HL-60 (cell line): ENCODE measurements around the gene HORMAD2.

ENCODE experiments used
- CTCF ChIP-seq: IDR thresholded peaks from one replicate; pipeline ENCODE4 v1.5.1; 2011; ENCODE audit warnings: low read length, control low read depth, inconsistent platforms; ENCODE audit not compliant: insufficient read depth
- GABPA ChIP-seq: IDR thresholded peaks from 2 replicates; pipeline ENCODE4 v1.6.1; 2012; ENCODE audit warnings: low read depth
- REST ChIP-seq: IDR thresholded peaks from 2 replicates; pipeline ENCODE4 v1.6.1; 2012; ENCODE audit warnings: low read depth; ENCODE audit not compliant: insufficient replicate concordance

- no peak for TF ChIP-seq CTCF
- no peak for TF ChIP-seq GABPA
- no peak for TF ChIP-seq REST
Observed at GRCh38 chr22:30186510-30186909, 106.2 kb downstream of the HORMAD2 start.
